ENCODE data around the gene ATP8A2.

- TF ChIP-seq, protein P1, sequence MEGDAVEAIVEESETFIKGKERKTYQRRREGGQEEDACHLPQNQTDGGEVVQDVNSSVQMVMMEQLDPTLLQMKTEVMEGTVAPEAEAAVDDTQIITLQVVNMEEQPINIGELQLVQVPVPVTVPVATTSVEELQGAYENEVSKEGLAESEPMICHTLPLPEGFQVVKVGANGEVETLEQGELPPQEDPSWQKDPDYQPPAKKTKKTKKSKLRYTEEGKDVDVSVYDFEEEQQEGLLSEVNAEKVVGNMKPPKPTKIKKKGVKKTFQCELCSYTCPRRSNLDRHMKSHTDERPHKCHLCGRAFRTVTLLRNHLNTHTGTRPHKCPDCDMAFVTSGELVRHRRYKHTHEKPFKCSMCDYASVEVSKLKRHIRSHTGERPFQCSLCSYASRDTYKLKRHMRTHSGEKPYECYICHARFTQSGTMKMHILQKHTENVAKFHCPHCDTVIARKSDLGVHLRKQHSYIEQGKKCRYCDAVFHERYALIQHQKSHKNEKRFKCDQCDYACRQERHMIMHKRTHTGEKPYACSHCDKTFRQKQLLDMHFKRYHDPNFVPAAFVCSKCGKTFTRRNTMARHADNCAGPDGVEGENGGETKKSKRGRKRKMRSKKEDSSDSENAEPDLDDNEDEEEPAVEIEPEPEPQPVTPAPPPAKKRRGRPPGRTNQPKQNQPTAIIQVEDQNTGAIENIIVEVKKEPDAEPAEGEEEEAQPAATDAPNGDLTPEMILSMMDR (conservative IDR thresholded peaks at IDR 0.05; ENCODE audit: low read depth, low read length): no peak
- TF ChIP-seq POLR2A (IDR thresholded peaks at IDR 0.05; ENCODE audit: low read depth, low read length): no peak
- TF ChIP-seq MAFK (IDR thresholded peaks at IDR 0.05; ENCODE audit: low read depth, low read length): no peak
- no peak for TF ChIP-seq MAZ (IDR thresholded peaks at IDR 0.05; ENCODE audit: borderline replicate concordance, low read depth, low read length)
- TF ChIP-seq RCOR1 (IDR thresholded peaks at IDR 0.05; ENCODE audit: insufficient replicate concordance, low read length): no peak
These were observed 406.6 kb downstream of the ATP8A2 start for GRCh38 chr13:25778365-25778764.
